GM12875 (cell line): ENCODE results near the gene PHLPP1.

Source experiments
- H3K4me3 ChIP-seq: one replicate; pipeline ENCODE4 v1.5.1; 2011; ENCODE audit warnings: low read depth, low read length, control low read depth
- TF ChIP-seq, protein P1 (sequence below): IDR thresholded peaks from 2 replicates; pipeline ENCODE4 v1.5.1; 2011; ENCODE audit warnings: low read depth, mild to moderate bottlenecking, control low read depth, inconsistent platforms, low read length, moderate library complexity, borderline replicate concordance; ENCODE audit not compliant: insufficient read depth

The PHLPP1 gene

GRCh38 chr18:62828852-62829251, 113.5 kb downstream of the PHLPP1 start:
- TF ChIP-seq, protein P1, sequence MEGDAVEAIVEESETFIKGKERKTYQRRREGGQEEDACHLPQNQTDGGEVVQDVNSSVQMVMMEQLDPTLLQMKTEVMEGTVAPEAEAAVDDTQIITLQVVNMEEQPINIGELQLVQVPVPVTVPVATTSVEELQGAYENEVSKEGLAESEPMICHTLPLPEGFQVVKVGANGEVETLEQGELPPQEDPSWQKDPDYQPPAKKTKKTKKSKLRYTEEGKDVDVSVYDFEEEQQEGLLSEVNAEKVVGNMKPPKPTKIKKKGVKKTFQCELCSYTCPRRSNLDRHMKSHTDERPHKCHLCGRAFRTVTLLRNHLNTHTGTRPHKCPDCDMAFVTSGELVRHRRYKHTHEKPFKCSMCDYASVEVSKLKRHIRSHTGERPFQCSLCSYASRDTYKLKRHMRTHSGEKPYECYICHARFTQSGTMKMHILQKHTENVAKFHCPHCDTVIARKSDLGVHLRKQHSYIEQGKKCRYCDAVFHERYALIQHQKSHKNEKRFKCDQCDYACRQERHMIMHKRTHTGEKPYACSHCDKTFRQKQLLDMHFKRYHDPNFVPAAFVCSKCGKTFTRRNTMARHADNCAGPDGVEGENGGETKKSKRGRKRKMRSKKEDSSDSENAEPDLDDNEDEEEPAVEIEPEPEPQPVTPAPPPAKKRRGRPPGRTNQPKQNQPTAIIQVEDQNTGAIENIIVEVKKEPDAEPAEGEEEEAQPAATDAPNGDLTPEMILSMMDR: no peak
- H3K4me3 ChIP-seq: no peak overlapping the region

GRCh38 chr18:62829936-62830335, 114.6 kb downstream of the PHLPP1 start:
- TF ChIP-seq, protein P1: no peak
- no peak overlapping the region for H3K4me3 ChIP-seq

DNA sequence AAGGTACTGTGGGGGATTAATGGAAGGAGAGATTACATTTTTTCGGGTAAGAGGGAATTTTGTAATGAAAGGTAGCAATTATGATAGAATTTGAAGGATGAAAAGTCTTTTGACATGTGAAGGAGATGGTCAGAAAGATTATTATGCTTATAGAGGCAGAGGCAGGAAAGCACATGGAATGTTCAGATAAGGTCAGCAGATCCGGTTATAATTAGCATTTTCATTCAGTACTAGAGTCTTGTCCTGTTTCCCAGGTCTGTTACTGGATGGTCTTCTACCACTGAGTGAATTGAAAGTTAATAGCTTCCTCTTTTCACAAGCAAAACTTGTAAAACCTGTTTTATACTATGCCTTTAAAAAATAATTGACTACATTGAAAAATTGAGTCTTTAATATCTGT, 116.9 kb downstream of the PHLPP1 start:
- TF ChIP-seq, protein P1: no peak
- H3K4me3 ChIP-seq: no peak overlapping the region

- TF ChIP-seq, protein P1: no peak
These were observed 118.2 kb downstream of the PHLPP1 start for GRCh38 chr18:62833494-62833893.

DNA sequence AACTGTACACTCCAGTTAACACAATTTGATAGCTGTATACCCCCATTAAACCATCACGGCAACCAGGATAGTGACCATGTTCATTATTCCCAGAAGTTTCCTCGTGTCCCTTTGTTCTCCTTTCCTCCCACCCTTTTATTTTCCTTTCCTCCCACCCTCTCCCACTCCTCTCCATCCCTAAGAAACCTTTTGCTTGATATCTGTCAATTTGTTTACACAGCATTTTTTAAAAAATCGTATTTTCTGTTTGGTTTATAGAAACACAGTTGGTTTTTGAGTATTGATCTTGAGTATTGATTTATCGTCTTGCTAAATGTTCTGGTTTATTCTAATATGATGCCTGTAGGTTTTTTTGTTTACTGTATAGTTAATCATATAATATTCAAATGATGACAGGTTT, 119.4 kb downstream of the PHLPP1 start:
- TF ChIP-seq, protein P1: no peak
- no peak overlapping the region for H3K4me3 ChIP-seq

More at GRCh38 chr18:62833494-62833893, 118.2 kb downstream of the PHLPP1 start:
- no peak overlapping the region for H3K4me3 ChIP-seq

- TF ChIP-seq, protein P1: no peak
- no peak overlapping the region for H3K4me3 ChIP-seq
These were observed 121.7 kb downstream of the PHLPP1 start for GRCh38 chr18:62837011-62837410.

GRCh38 chr18:62838475-62839098, 123.2 kb downstream of the PHLPP1 start:
- TF ChIP-seq, protein P1: no peak
- no peak overlapping the region for H3K4me3 ChIP-seq
